ENCODE results near the gene CSTB. TPM values are rescaled to one million over a fixed set of nuclear protein-coding genes. Genes with fewer than 3 reads are reported as not detected.

The CSTB gene
- total and polyA plus RNA-seq, 2 of the 8 experiments (the other 6 are each of a cell fraction or from before 2014, with no cell fraction given) = 53.8 to 64.1 TPM

- no peak for TF ChIP-seq CBX5 (IDR thresholded peaks at IDR 0.05; ENCODE audit: low read depth, low read length)
- TF ChIP-seq CBX8 (IDR thresholded peaks at IDR 0.05; ENCODE audit: borderline replicate concordance, low read depth, low read length) = no peak
- TF ChIP-seq YY1 (IDR thresholded peaks at IDR 0.05; ENCODE audit: low read depth, low read length) = no peak
- TF ChIP-seq TAF7 (optimal IDR thresholded peaks at IDR 0.05; ENCODE audit: borderline replicate concordance, low read depth, low read length) = peak; percentile 98
- TF ChIP-seq BRCA1 (IDR thresholded peaks at IDR 0.05; ENCODE audit: low read depth, low read length) = 0 out of 2 replicates have a peak, but pooled peaks have one; percentile 29
- no peak for TF ChIP-seq RXRA (IDR thresholded peaks at IDR 0.05; ENCODE audit: insufficient read depth, low read depth, low read length)
- peak; percentile 73 for TF ChIP-seq TAF1 (IDR thresholded peaks at IDR 0.05; ENCODE audit: low read depth, low read length)
- no peak for TF ChIP-seq CTBP2 (IDR thresholded peaks at IDR 0.05; ENCODE audit: borderline replicate concordance, insufficient read depth, insufficient read length, low read length)
- peak; percentile 60; the same call in 1 of the 2 replicates for TF ChIP-seq CHD2 (IDR thresholded peaks at IDR 0.05; ENCODE audit: low read length)
- peak in 1 of 2 experiments; percentile 91; a peak in 2 of 4 replicates for TF ChIP-seq SIN3A (conservative IDR thresholded peaks at IDR 0.05 in 1 of 2, IDR thresholded peaks at IDR 0.05 in 1 of 2; ENCODE audit: low read depth in 1 of 2, low read length in 2 of 2)
- no peak for TF ChIP-seq BACH1 (IDR thresholded peaks at IDR 0.05; ENCODE audit: low read length)
- peak; percentile 81 for TF ChIP-seq ASH2L (IDR thresholded peaks at IDR 0.05; ENCODE audit: low read length)
These were observed 13.3 kb upstream of the CSTB start, which contains the start of gene RRP1 (continued) for GRCh38 chr21:43789276-43790009.
